ENCODE results near the gene HBG2. TPM values are rescaled to one million over a fixed set of nuclear protein-coding genes. Genes with fewer than 3 reads are reported as not detected.

Gene HBG2
- polyA plus RNA-seq, 1 donor from 2014 or later: not detected

DNA sequence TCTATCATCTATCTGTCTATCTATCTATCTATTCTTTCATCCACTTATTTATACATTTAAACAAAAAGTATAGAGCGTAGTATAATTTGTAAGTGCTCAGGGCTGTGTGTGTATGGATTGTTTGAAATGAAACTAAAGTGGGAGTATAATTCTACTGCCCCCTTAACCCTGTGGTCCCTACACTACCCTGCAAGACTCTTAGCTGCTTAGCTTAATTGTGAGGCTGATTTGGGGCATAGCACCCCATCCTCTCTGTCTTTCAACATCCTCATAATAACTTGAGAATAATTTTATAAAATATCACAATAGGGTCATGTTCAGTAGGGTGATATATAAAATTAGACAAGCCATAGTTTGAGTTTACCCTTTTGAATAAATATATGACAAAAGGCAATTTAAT lies 35.5 kb upstream of the HBG2 start:
- Histone ChIP-seq H3K9ac (ENCODE audit: low read length) (no peak overlapping the region), H3K79me2 (replicated peaks; ENCODE audit: insufficient read depth, low read length) (no peaks in the 10 kb centered on the region), H3K9me3 (ENCODE audit: low read length) (no peaks in the 10 kb centered on the region), H3K27ac (ENCODE audit: low read length) (no peak overlapping the region), H4K20me1 (ENCODE audit: insufficient read depth) (no peaks in the 10 kb centered on the region), H2AFZ (ENCODE audit: low read depth, low read length) (no peak overlapping the region), H3K9me2 (ENCODE audit: insufficient read depth, low read length) (no peaks in the 10 kb centered on the region), H3F3A (ENCODE audit: insufficient read depth, low read length, poor library complexity, severe bottlenecking) (no peaks in the 10 kb centered on the region), H3K36me3 (ENCODE audit: insufficient read depth, low read length) (no peaks in the 10 kb centered on the region), H3K4me3 (ENCODE audit: low read length) (no peak overlapping the region), H3K27me3 (ENCODE audit: insufficient read depth, low read depth, low read length) (no peaks in the 10 kb centered on the region), H3K4me2 (ENCODE audit: low read length) (no peak overlapping the region)
- no peak for TF ChIP-seq EP300 (conservative IDR thresholded peaks at IDR 0.05; ENCODE audit: poor library complexity, severe bottlenecking)
- TF ChIP-seq EZH2 (IDR thresholded peaks at IDR 0.05; ENCODE audit: borderline replicate concordance, insufficient read depth, low read length, poor library complexity, severe bottlenecking): no peak

DNA sequence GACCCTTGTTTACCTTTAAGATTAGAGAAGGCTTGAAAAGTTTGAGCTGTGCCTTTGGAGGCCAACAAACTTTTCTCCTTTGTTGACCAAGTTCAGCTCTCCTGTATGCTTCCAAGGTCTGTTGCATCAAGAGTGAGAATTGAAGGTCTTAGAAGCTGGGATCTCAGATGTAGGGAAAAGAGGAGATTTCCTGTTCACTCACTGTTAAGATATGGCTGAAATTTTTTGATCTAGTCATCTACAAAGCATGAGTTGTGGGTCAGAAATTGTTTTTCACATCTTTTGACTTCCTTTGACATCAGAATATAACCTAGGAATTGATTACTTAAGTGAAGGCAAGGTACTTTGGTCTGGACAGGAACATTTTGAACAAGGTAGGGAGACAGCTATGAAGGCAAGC lies 35.1 kb upstream of the HBG2 start:
- H2AFZ ChIP-seq (ENCODE audit: low read depth, low read length): no peak overlapping the region
- H3K27me3 ChIP-seq (ENCODE audit: insufficient read depth, low read depth, low read length): no peaks in the 10 kb centered on the region
- no peak overlapping the region for H3K4me3 ChIP-seq (ENCODE audit: low read length)
- TF ChIP-seq TAF1 (IDR thresholded peaks at IDR 0.05; ENCODE audit: low read depth) (no peak), MXI1 (conservative IDR thresholded peaks at IDR 0.05; ENCODE audit: poor library complexity, severe bottlenecking) (no peak), POLR2AphosphoS5 (IDR thresholded peaks at IDR 0.05) (no peak), SMC3 (conservative IDR thresholded peaks at IDR 0.05; ENCODE audit: poor library complexity) (no peak), EP300 (conservative IDR thresholded peaks at IDR 0.05; ENCODE audit: poor library complexity, severe bottlenecking) (no peak), EZH2 (IDR thresholded peaks at IDR 0.05; ENCODE audit: borderline replicate concordance, insufficient read depth, low read length, poor library complexity, severe bottlenecking) (no peak), RAD21 (conservative IDR thresholded peaks at IDR 0.05) (no peak)
- TF ChIP-seq, protein P1, sequence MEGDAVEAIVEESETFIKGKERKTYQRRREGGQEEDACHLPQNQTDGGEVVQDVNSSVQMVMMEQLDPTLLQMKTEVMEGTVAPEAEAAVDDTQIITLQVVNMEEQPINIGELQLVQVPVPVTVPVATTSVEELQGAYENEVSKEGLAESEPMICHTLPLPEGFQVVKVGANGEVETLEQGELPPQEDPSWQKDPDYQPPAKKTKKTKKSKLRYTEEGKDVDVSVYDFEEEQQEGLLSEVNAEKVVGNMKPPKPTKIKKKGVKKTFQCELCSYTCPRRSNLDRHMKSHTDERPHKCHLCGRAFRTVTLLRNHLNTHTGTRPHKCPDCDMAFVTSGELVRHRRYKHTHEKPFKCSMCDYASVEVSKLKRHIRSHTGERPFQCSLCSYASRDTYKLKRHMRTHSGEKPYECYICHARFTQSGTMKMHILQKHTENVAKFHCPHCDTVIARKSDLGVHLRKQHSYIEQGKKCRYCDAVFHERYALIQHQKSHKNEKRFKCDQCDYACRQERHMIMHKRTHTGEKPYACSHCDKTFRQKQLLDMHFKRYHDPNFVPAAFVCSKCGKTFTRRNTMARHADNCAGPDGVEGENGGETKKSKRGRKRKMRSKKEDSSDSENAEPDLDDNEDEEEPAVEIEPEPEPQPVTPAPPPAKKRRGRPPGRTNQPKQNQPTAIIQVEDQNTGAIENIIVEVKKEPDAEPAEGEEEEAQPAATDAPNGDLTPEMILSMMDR (IDR thresholded peaks at IDR 0.05; ENCODE audit: poor library complexity, severe bottlenecking): no peak
- TF ChIP-seq, protein P2, sequence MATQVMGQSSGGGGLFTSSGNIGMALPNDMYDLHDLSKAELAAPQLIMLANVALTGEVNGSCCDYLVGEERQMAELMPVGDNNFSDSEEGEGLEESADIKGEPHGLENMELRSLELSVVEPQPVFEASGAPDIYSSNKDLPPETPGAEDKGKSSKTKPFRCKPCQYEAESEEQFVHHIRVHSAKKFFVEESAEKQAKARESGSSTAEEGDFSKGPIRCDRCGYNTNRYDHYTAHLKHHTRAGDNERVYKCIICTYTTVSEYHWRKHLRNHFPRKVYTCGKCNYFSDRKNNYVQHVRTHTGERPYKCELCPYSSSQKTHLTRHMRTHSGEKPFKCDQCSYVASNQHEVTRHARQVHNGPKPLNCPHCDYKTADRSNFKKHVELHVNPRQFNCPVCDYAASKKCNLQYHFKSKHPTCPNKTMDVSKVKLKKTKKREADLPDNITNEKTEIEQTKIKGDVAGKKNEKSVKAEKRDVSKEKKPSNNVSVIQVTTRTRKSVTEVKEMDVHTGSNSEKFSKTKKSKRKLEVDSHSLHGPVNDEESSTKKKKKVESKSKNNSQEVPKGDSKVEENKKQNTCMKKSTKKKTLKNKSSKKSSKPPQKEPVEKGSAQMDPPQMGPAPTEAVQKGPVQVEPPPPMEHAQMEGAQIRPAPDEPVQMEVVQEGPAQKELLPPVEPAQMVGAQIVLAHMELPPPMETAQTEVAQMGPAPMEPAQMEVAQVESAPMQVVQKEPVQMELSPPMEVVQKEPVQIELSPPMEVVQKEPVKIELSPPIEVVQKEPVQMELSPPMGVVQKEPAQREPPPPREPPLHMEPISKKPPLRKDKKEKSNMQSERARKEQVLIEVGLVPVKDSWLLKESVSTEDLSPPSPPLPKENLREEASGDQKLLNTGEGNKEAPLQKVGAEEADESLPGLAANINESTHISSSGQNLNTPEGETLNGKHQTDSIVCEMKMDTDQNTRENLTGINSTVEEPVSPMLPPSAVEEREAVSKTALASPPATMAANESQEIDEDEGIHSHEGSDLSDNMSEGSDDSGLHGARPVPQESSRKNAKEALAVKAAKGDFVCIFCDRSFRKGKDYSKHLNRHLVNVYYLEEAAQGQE (IDR thresholded peaks at IDR 0.05; ENCODE audit: borderline replicate concordance): no peak
- H3K27ac ChIP-seq (ENCODE audit: low read length): no peak overlapping the region
- H3K9me3 ChIP-seq (ENCODE audit: low read length): no peaks in the 10 kb centered on the region
- no peak overlapping the region for H3K4me2 ChIP-seq (ENCODE audit: low read length)
- no peak overlapping the region for H3K9ac ChIP-seq (ENCODE audit: low read length)
- H3F3A ChIP-seq (ENCODE audit: insufficient read depth, low read length, poor library complexity, severe bottlenecking): no peaks in the 10 kb centered on the region
- H4K20me1 ChIP-seq (ENCODE audit: insufficient read depth): no peaks in the 10 kb centered on the region
- no peaks in the 10 kb centered on the region for H3K79me2 ChIP-seq (replicated peaks; ENCODE audit: insufficient read depth, low read length)
- H3K36me3 ChIP-seq (ENCODE audit: insufficient read depth, low read length): no peaks in the 10 kb centered on the region
- no peaks in the 10 kb centered on the region for H3K9me2 ChIP-seq (ENCODE audit: insufficient read depth, low read length)
